SK-N-DZ (cell line): ENCODE data around the gene SORCS2.

Source experiments
- DNase-seq: peaks from one replicate; pipeline ENCODE4 v3.0.0-alpha.2; 2015; ENCODE audit warnings: low spot score

The SORCS2 gene

GRCh38 chr4:7608046-7608445 lies 415.7 kb downstream of the SORCS2 start:
- DNase-seq: no peak

- no peak for DNase-seq
These were observed 417.0 kb downstream of the SORCS2 start for GRCh38 chr4:7609316-7609715.

- no peak for DNase-seq
These were observed 417.8 kb downstream of the SORCS2 start for GRCh38 chr4:7610022-7610670.

GRCh38 chr4:7610841-7611240 lies 418.5 kb downstream of the SORCS2 start:
- DNase-seq: no peak

GRCh38 chr4:7612311-7612897 lies 420.1 kb downstream of the SORCS2 start:
- no peak for DNase-seq

- no peak for DNase-seq
These were observed 422.1 kb downstream of the SORCS2 start for GRCh38 chr4:7614350-7614949.

- no peak for DNase-seq
These were observed 423.9 kb downstream of the SORCS2 start for GRCh38 chr4:7616193-7616592.

- DNase-seq: no peak
These were observed 426.0 kb downstream of the SORCS2 start for GRCh38 chr4:7618361-7618760.

GRCh38 chr4:7620086-7620813 lies 427.9 kb downstream of the SORCS2 start:
- no peak for DNase-seq

- DNase-seq: no peak
These were observed 428.5 kb downstream of the SORCS2 start for GRCh38 chr4:7620814-7621176.

- no peak for DNase-seq
These were observed 429.1 kb downstream of the SORCS2 start for GRCh38 chr4:7621252-7622035.

- DNase-seq: peak; percentile 13
These were observed 430.0 kb downstream of the SORCS2 start for GRCh38 chr4:7622371-7622770.

- no peak for DNase-seq
These were observed 431.1 kb downstream of the SORCS2 start for GRCh38 chr4:7623468-7623867.

GRCh38 chr4:7624396-7624980 lies 432.1 kb downstream of the SORCS2 start:
- no peak for DNase-seq

GRCh38 chr4:7625071-7625470 lies 432.7 kb downstream of the SORCS2 start:
- DNase-seq: no peak

- DNase-seq: no peak
These were observed 434.2 kb downstream of the SORCS2 start for GRCh38 chr4:7626531-7626930.

- no peak for DNase-seq
These were observed 435.2 kb downstream of the SORCS2 start for GRCh38 chr4:7627251-7628250.

- DNase-seq: no peak
These were observed 436.1 kb downstream of the SORCS2 start for GRCh38 chr4:7628432-7628831.

- no peak for DNase-seq
These were observed 437.3 kb downstream of the SORCS2 start for GRCh38 chr4:7629501-7630254.
